ENCODE results near the gene KCTD21.

Gene KCTD21

DNA sequence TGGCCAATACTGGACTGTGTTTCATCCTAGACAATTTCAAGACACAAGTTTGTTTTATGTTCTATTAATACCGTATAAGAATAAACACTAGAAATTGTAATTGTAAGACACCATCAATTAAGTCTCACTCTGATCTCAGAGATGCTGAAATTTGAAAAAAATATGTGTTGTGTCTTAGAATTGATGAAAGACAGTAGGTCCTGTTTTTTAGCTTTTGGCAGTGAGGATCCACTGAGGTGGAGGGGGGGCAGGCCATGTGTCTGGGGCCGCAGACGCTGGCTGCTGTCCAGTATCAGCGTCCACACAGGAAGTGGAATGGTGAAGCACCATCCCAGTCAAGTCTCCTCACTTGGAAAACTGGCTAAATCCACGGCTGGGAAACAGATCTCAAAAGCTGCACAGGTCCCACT lies 26.5 kb downstream of the KCTD21 start:
- TF ChIP-seq FOXP2 (optimal IDR thresholded peaks at IDR 0.05; ENCODE audit: borderline replicate concordance, extremely low read depth, extremely low read length, insufficient read depth): no peak
- TF ChIP-seq, protein P1, sequence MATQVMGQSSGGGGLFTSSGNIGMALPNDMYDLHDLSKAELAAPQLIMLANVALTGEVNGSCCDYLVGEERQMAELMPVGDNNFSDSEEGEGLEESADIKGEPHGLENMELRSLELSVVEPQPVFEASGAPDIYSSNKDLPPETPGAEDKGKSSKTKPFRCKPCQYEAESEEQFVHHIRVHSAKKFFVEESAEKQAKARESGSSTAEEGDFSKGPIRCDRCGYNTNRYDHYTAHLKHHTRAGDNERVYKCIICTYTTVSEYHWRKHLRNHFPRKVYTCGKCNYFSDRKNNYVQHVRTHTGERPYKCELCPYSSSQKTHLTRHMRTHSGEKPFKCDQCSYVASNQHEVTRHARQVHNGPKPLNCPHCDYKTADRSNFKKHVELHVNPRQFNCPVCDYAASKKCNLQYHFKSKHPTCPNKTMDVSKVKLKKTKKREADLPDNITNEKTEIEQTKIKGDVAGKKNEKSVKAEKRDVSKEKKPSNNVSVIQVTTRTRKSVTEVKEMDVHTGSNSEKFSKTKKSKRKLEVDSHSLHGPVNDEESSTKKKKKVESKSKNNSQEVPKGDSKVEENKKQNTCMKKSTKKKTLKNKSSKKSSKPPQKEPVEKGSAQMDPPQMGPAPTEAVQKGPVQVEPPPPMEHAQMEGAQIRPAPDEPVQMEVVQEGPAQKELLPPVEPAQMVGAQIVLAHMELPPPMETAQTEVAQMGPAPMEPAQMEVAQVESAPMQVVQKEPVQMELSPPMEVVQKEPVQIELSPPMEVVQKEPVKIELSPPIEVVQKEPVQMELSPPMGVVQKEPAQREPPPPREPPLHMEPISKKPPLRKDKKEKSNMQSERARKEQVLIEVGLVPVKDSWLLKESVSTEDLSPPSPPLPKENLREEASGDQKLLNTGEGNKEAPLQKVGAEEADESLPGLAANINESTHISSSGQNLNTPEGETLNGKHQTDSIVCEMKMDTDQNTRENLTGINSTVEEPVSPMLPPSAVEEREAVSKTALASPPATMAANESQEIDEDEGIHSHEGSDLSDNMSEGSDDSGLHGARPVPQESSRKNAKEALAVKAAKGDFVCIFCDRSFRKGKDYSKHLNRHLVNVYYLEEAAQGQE (IDR thresholded peaks at IDR 0.05; ENCODE audit: insufficient read depth in 1 of 2, low read depth in 2 of 2, low read length in 2 of 2): peak; percentile 40 to 72; a peak in 2 of 4 replicates

DNA sequence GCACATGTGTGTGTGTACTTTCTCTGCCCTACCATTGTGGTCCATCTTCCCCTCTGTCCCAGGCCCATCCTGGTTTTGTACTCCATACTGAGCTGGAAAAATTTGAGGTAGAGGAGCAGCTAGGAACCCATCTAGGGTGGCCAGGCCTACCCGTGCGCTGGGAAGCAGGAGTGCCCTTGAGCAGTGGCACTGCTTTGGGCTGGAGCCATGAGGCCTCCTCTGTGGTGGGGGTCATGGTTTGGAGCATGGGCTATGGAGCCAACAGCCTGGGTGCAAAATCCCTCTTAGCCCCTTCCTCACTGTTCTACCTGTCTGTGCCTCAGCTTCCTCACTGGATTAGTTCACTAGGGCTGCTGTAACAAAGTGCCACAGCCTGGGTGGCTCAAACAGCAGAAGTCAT lies 27.1 kb downstream of the KCTD21 start:
- no peak for TF ChIP-seq FOXP2 (optimal IDR thresholded peaks at IDR 0.05; ENCODE audit: borderline replicate concordance, extremely low read depth, extremely low read length, insufficient read depth)
- no peak for TF ChIP-seq POLR2AphosphoS5 (IDR thresholded peaks at IDR 0.05; ENCODE audit: low read depth, low read length)
- TF ChIP-seq, protein P1 (IDR thresholded peaks at IDR 0.05; ENCODE audit: insufficient read depth in 1 of 2, low read depth in 2 of 2, low read length in 2 of 2): no peak
- no peak for TF ChIP-seq TAF1 (IDR thresholded peaks at IDR 0.05; ENCODE audit: borderline replicate concordance, insufficient read depth, low read length)
- TF ChIP-seq SIN3A (IDR thresholded peaks at IDR 0.05; ENCODE audit: borderline replicate concordance, insufficient read depth, low read length): no peak

DNA sequence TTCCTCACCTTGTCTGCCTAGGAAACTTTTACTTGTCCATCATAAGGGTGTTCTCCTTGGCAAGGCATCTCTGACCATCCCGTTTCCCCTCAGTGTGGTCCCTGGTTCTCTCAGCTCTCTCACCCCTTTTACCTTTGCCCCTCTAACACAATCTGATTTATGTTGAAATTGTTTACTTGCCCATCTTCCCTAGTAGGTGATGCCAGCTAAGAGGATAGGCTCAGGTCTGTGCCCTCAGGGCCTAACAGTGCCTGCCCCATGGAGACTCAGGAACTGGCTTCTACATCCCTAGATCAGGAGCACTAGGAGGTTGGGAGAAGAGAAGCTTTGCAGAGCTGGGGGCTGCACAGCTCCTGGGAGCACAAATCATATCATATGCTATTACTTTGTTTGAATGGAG lies 27.9 kb downstream of the KCTD21 start:
- TF ChIP-seq FOXP2 (optimal IDR thresholded peaks at IDR 0.05; ENCODE audit: borderline replicate concordance, extremely low read depth, extremely low read length, insufficient read depth): no peak
- TF ChIP-seq POLR2AphosphoS5 (IDR thresholded peaks at IDR 0.05; ENCODE audit: low read depth, low read length): no peak
- no peak for TF ChIP-seq TAF1 (IDR thresholded peaks at IDR 0.05; ENCODE audit: borderline replicate concordance, insufficient read depth, low read length)
- TF ChIP-seq, protein P1 (IDR thresholded peaks at IDR 0.05; ENCODE audit: insufficient read depth in 1 of 2, low read depth in 2 of 2, low read length in 2 of 2): no peak
- TF ChIP-seq SIN3A (IDR thresholded peaks at IDR 0.05; ENCODE audit: borderline replicate concordance, insufficient read depth, low read length): no peak

DNA sequence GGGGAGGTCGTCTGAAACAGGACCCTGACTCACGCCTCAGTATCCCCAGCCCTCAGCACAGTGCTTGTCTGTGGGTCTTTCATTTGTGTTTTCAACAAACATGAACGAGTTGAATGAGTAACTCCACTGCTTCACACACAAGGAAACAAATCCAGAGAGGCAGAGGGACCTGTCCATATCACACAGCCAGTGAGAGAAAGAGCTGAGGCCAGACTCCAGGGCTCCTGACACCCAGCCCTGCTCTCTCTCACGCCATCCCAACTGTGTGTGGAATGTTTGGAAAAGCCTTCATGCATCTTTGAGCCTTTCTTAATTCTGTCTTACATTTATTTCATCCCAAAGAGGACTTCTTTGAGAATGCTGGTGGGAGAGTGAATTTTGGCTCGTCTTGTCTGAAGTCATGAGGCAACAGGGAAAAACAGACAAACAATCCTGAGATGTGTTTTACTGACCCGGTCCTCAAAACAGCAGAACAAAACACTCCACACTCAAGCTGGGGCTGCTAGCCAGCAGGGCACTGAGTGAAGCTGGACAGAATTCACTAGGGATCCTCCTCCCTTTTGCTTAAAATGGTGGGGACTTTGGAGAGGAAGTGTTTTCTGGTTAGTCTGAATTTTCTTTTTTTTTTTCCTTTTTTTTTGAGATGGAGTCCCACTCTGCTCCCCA lies 29.3 kb downstream of the KCTD21 start:
- no peak for TF ChIP-seq POLR2AphosphoS5 (IDR thresholded peaks at IDR 0.05; ENCODE audit: low read depth, low read length)

DNA sequence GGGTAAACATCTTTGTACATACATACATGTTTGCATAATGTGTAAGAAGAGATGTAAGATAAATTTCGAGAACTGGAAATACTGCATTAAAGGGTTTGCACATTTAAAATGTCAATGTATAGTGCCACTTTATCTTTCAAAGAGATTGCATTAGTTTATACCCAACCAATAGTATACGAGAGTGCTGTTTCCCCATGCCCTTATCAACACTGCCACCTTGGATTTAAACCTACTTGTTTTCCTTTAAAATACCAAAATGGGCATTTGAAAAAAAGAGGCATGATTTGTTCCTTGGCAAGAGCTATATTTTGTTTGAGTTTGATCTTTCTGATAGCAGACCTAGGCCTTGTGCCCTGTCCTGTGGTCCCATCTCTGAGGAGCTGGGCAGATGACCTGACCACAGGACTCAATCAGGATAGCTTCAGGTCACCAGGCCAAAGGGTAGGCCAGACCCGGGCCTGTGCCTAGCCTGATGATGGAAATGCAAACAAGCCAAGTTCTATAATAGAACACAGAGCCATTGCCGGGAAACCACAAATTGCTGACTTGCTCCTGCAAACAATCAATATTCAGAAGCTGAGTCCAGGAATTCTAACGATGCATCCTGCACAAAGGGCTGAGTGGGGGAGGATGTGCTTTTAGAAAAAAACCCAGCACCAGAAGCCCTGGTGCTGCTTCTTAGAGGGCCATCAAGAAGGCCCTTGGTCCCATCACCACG lies 32.1 kb downstream of the KCTD21 start:
- TF ChIP-seq POLR2AphosphoS5 (IDR thresholded peaks at IDR 0.05; ENCODE audit: low read depth, low read length) (no peak), TAF1 (IDR thresholded peaks at IDR 0.05; ENCODE audit: borderline replicate concordance, insufficient read depth, low read length) (no peak), SIN3A (IDR thresholded peaks at IDR 0.05; ENCODE audit: borderline replicate concordance, insufficient read depth, low read length) (no peak), FOXP2 (optimal IDR thresholded peaks at IDR 0.05; ENCODE audit: borderline replicate concordance, extremely low read depth, extremely low read length, insufficient read depth) (no peak)
- TF ChIP-seq, protein P1 (IDR thresholded peaks at IDR 0.05; ENCODE audit: insufficient read depth in 1 of 2, low read depth in 2 of 2, low read length in 2 of 2): no peak
